Osteoblast (primary cell): ENCODE results near the gene SLC1A3. TPM values are rescaled to one million over a fixed set of nuclear protein-coding genes. Genes with fewer than 3 reads are reported as not detected.
A peak's percentile ranks its signal among the peaks of the same experiment; 100 is the strongest.

Source experiments
- DNase-seq: peaks from one replicate; pipeline ENCODE4 v3.0.0; 2011; ENCODE audit warnings: low spot score, mixed read lengths; ENCODE audit not compliant: insufficient read length; ENCODE audit errors: missing footprints
- H2AFZ ChIP-seq: 2 replicates; pipeline ENCODE4 v1.6.0; 2011; ENCODE audit warnings: mild to moderate bottlenecking, low read length
- H3K27ac ChIP-seq: 2 replicates; pipeline ENCODE4 v1.5.1; 2011; ENCODE audit warnings: mild to moderate bottlenecking, low read depth, low read length, moderate library complexity
- H3K27me3 ChIP-seq: 2 replicates; pipeline ENCODE4 v1.6.0; 2012; ENCODE audit warnings: mild to moderate bottlenecking, control low read depth, inconsistent platforms, low read length, moderate library complexity; ENCODE audit not compliant: insufficient read depth
- H3K36me3 ChIP-seq: 2 replicates; pipeline ENCODE4 v1.5.1; 2011; ENCODE audit warnings: mild to moderate bottlenecking, low read length, control low read depth, moderate library complexity; ENCODE audit not compliant: insufficient read depth
- H3K4me1 ChIP-seq: 2 replicates; pipeline ENCODE4 v1.5.1; 2011; ENCODE audit warnings: mild to moderate bottlenecking, low read length, control low read depth, moderate library complexity; ENCODE audit not compliant: insufficient read depth
- H3K4me2 ChIP-seq: 2 replicates; pipeline ENCODE4 v1.6.0; 2011; ENCODE audit warnings: mild to moderate bottlenecking, low read length; ENCODE audit not compliant: insufficient read depth
- H3K4me3 ChIP-seq: fragments of 200-600 bp; sonication (generic); 3 replicates; pipeline ENCODE4 v1.5.1; 2012; ENCODE audit warnings: mild to moderate bottlenecking, low read length, inconsistent platforms; ENCODE audit not compliant: insufficient read depth
- H3K79me2 ChIP-seq: 2 replicates; pipeline ENCODE4 v1.6.0; 2012; ENCODE audit warnings: mild to moderate bottlenecking, low read length, control low read depth, inconsistent platforms; ENCODE audit not compliant: insufficient read depth
- H3K9me3 ChIP-seq: 2 replicates; pipeline ENCODE4 v1.5.1; 2011; ENCODE audit warnings: low read depth, low read length, control low read depth
- H4K20me1 ChIP-seq: 2 replicates; pipeline ENCODE4 v1.6.0; 2012; ENCODE audit warnings: mild to moderate bottlenecking, low read length, control low read depth; ENCODE audit not compliant: insufficient read depth
- CTCF ChIP-seq: IDR thresholded peaks from 2 replicates; pipeline ENCODE4 v1.5.1; 2011; ENCODE audit warnings: mild to moderate bottlenecking, low read depth, low read length, moderate library complexity; ENCODE audit errors: extremely low read depth
- total RNA-seq: library from RNA; depleted of rRNA; stranded (reverse); fragments of >200 nt; gene quantifications from 2 replicates; pipeline ENCODE4 v1.2.3, GENCODE V29; 2012

The SLC1A3 gene
- total RNA-seq, 1 donor: 45.2 TPM

- peak overlapping the region; percentile 51 for H3K27ac ChIP-seq
- H3K4me1 ChIP-seq: peaks cover 17% of the 10 kb centered on the region
- no peak overlapping the region for H2AFZ ChIP-seq
- peak; percentile 79 for DNase-seq
- H3K4me3 ChIP-seq: no peak overlapping the region
- H3K27me3 ChIP-seq: no peaks in the 10 kb centered on the region
- H4K20me1 ChIP-seq: no peaks in the 10 kb centered on the region
- peak overlapping the region; percentile 35 for H3K4me2 ChIP-seq
- no peaks in the 10 kb centered on the region for H3K79me2 ChIP-seq
- TF ChIP-seq CTCF: no peak
- H3K36me3 ChIP-seq: no peaks in the 10 kb centered on the region
- H3K9me3 ChIP-seq: no peaks in the 10 kb centered on the region
Observed at GRCh38 chr5:36599986-36600779, 6.2 kb upstream of the SLC1A3 start.

- no peak for TF ChIP-seq CTCF
Observed at GRCh38 chr5:36600917-36601527, 5.4 kb upstream of the SLC1A3 start.

GRCh38 chr5:36602704-36603321, 3.6 kb upstream of the SLC1A3 start:
- no peak for DNase-seq
- no peaks in the 10 kb centered on the region for H3K27me3 ChIP-seq
- no peak overlapping the region for H2AFZ ChIP-seq
- H3K27ac ChIP-seq: no peak overlapping the region
- no peaks in the 10 kb centered on the region for H3K36me3 ChIP-seq
- no peak for TF ChIP-seq CTCF
- H3K4me1 ChIP-seq: peaks cover 27% of the 10 kb centered on the region
- H3K4me2 ChIP-seq: no peak overlapping the region
- no peaks in the 10 kb centered on the region for H4K20me1 ChIP-seq
- no peaks in the 10 kb centered on the region for H3K79me2 ChIP-seq
- H3K9me3 ChIP-seq: no peaks in the 10 kb centered on the region
- H3K4me3 ChIP-seq: no peak overlapping the region

More at GRCh38 chr5:36600917-36601527, 5.4 kb upstream of the SLC1A3 start:
- Histone ChIP-seq H4K20me1 (no peaks in the 10 kb centered on the region), H3K36me3 (no peaks in the 10 kb centered on the region), H3K27ac (peak overlapping the region; percentile 51), H3K4me3 (no peak overlapping the region), H3K4me2 (no peak overlapping the region), H3K9me3 (no peaks in the 10 kb centered on the region), H3K79me2 (no peaks in the 10 kb centered on the region), H3K4me1 (peaks cover 25% of the 10 kb centered on the region), H2AFZ (no peak overlapping the region), H3K27me3 (no peaks in the 10 kb centered on the region)
- no peak for DNase-seq

- TF ChIP-seq CTCF: no peak
- Histone ChIP-seq H2AFZ (no peak overlapping the region), H3K36me3 (peaks cover 13% of the 10 kb centered on the region), H3K9me3 (no peaks in the 10 kb centered on the region), H3K27ac (no peak overlapping the region), H3K4me1 (peaks cover 35% of the 10 kb centered on the region), H3K4me2 (peak overlapping the region; percentile 87), H3K27me3 (no peaks in the 10 kb centered on the region), H4K20me1 (no peaks in the 10 kb centered on the region), H3K4me3 (no peak overlapping the region), H3K79me2 (peaks cover 2% of the 10 kb centered on the region)
- DNase-seq: peak; percentile 75
Observed at GRCh38 chr5:36605241-36605640, 1.2 kb upstream of the SLC1A3 start.
